H9 (cell line): ENCODE measurements around the gene FAM8A1. TPM values are rescaled to one million over a fixed set of nuclear protein-coding genes. Genes with fewer than 3 reads are reported as not detected.

Experiments
- DNase-seq: peaks from one replicate; pipeline ENCODE4 v3.0.0-alpha.2; 2017
- H2AFZ ChIP-seq: one replicate; pipeline ENCODE4 v1.6.1; 2013; ENCODE audit warnings: mild to moderate bottlenecking, low read length, control low read depth, moderate library complexity
- H2AK5ac ChIP-seq: 2 replicates; pipeline ENCODE4 v1.6.1; 2013; ENCODE audit warnings: low read length, control low read depth, mixed read lengths; ENCODE audit not compliant: insufficient read length
- H2BK120ac ChIP-seq: one replicate; pipeline ENCODE4 v1.6.1; 2013; ENCODE audit warnings: low read depth, mild to moderate bottlenecking, low read length, control low read depth, inconsistent platforms; ENCODE audit not compliant: poor library complexity, severe bottlenecking
- H2BK12ac ChIP-seq: 2 replicates; pipeline ENCODE4 v1.6.1; 2013; ENCODE audit warnings: low read length, control low read depth, mixed read lengths, low read depth; ENCODE audit not compliant: insufficient read length
- H2BK15ac ChIP-seq: 2 replicates; pipeline ENCODE4 v1.6.1; 2013; ENCODE audit warnings: low read depth, low read length, control low read depth
- H2BK20ac ChIP-seq: one replicate; pipeline ENCODE4 v1.6.1; 2013; ENCODE audit warnings: low read depth, mild to moderate bottlenecking, low read length, control low read depth, inconsistent platforms; ENCODE audit not compliant: poor library complexity, severe bottlenecking
- H2BK5ac ChIP-seq: 2 replicates; pipeline ENCODE4 v1.6.1; 2013; ENCODE audit warnings: low read length, control low read depth, mixed read lengths; ENCODE audit not compliant: insufficient read length
- H3K14ac ChIP-seq: 2 replicates; pipeline ENCODE4 v1.6.1; 2013; ENCODE audit warnings: low read length, control low read depth; ENCODE audit not compliant: insufficient read depth
- H3K18ac ChIP-seq: 2 replicates; pipeline ENCODE4 v1.6.1; 2013; ENCODE audit warnings: low read depth, mild to moderate bottlenecking, mixed read lengths, low read length, control low read depth; ENCODE audit not compliant: insufficient read length
- H3K23ac ChIP-seq: 2 replicates; pipeline ENCODE4 v1.6.1; 2013; ENCODE audit warnings: low read length, control low read depth, mixed read lengths, low read depth; ENCODE audit not compliant: insufficient read length
- H3K23me2 ChIP-seq: 2 replicates; pipeline ENCODE4 v1.6.1; 2013; ENCODE audit warnings: low read depth, mild to moderate bottlenecking, mixed read lengths, low read length, control low read depth; ENCODE audit not compliant: insufficient read length, poor library complexity, severe bottlenecking
- H3K27ac ChIP-seq: 2 replicates; pipeline ENCODE4 v1.5.1; 2013; ENCODE audit warnings: low read length, control low read depth, mixed read lengths, low read depth; ENCODE audit not compliant: insufficient read length
- H3K27me3 ChIP-seq: 2 replicates; pipeline ENCODE4 v1.6.1; 2013; ENCODE audit warnings: low read length, control low read depth, inconsistent platforms; ENCODE audit not compliant: insufficient read depth
- H3K4ac ChIP-seq: 2 replicates; pipeline ENCODE4 v1.6.1; 2013; ENCODE audit warnings: low read depth, mild to moderate bottlenecking, control low read depth, inconsistent platforms, low read length, moderate library complexity
- H3K4me1 ChIP-seq: 2 replicates; pipeline ENCODE4 v1.6.1; 2013; ENCODE audit warnings: low read length, control low read depth, inconsistent platforms; ENCODE audit not compliant: insufficient read depth
- H3K4me2 ChIP-seq: 2 replicates; pipeline ENCODE4 v1.6.1; 2013; ENCODE audit warnings: low read length, control low read depth, mixed read lengths; ENCODE audit not compliant: insufficient read length, insufficient read depth
- H3K56ac ChIP-seq: 2 replicates; pipeline ENCODE4 v1.6.1; 2013; ENCODE audit warnings: low read depth, mild to moderate bottlenecking, mixed read lengths, low read length, control low read depth; ENCODE audit not compliant: insufficient read length
- H3K79me1 ChIP-seq: 2 replicates; pipeline ENCODE4 v1.6.1; 2013; ENCODE audit warnings: low read depth, mild to moderate bottlenecking, moderate library complexity, low read length, control low read depth, inconsistent platforms; ENCODE audit not compliant: insufficient read depth, poor library complexity, severe bottlenecking
- H3K79me2 ChIP-seq: 2 replicates; pipeline ENCODE4 v1.6.1; 2013; ENCODE audit warnings: low read length, control low read depth, inconsistent platforms; ENCODE audit not compliant: insufficient read depth
- H3K9ac ChIP-seq: 2 replicates; pipeline ENCODE4 v1.6.1; 2013; ENCODE audit warnings: low read length, control low read depth, mixed read lengths; ENCODE audit not compliant: insufficient read length; ENCODE audit errors: extremely low read depth
- H3K9me3 ChIP-seq: one replicate; pipeline ENCODE4 v1.6.1; 2013; ENCODE audit warnings: low read depth, low read length, inconsistent platforms; ENCODE audit not compliant: control insufficient read depth
- H3T11ph ChIP-seq: one replicate; pipeline ENCODE4 v1.6.1; 2013; ENCODE audit warnings: mild to moderate bottlenecking, low read length, control low read depth, inconsistent platforms
- H4K20me1 ChIP-seq: one replicate; pipeline ENCODE4 v1.6.1; 2013; ENCODE audit not compliant: control insufficient read depth, insufficient read length, insufficient read depth
- H4K5ac ChIP-seq: 2 replicates; pipeline ENCODE4 v1.6.1; 2013; ENCODE audit warnings: low read depth, mild to moderate bottlenecking, mixed read lengths, low read length, control low read depth; ENCODE audit not compliant: insufficient read length
- H4K8ac ChIP-seq: replicated peaks from 2 replicates; pipeline ENCODE4 v1.6.1; 2013; ENCODE audit warnings: low read length, control low read depth, mixed read lengths, low read depth; ENCODE audit not compliant: insufficient read length
- H4K91ac ChIP-seq: 2 replicates; pipeline ENCODE4 v1.6.1; 2013; ENCODE audit warnings: low read depth, mild to moderate bottlenecking, moderate library complexity, mixed read lengths, low read length, control low read depth; ENCODE audit not compliant: insufficient read length
- H3K27ac Mint-ChIP-seq, 3 experiments: 2 replicates in 2 of 3; 3 replicates in 1 of 3; pipeline ENCODE4 v1.8.0; 2020 to 2021; ENCODE audit warnings: mixed read lengths in 3 of 3, mild to moderate bottlenecking in 1 of 3, moderate library complexity in 1 of 3
- H3K27me3 Mint-ChIP-seq: 2 replicates; pipeline ENCODE4 v1.8.0; 2021; ENCODE audit warnings: low read depth, mild to moderate bottlenecking, moderate library complexity, mixed read lengths
- H3K36me3 Mint-ChIP-seq, 3 experiments: 2 replicates in 2 of 3; 3 replicates in 1 of 3; pipeline ENCODE4 v1.8.0; 2020 to 2021; ENCODE audit warnings: low read depth in 3 of 3, mixed read lengths in 3 of 3; ENCODE audit not compliant: insufficient read depth in 1 of 3
- H3K4me1 Mint-ChIP-seq, 2 experiments: 2 replicates each; pipeline ENCODE4 v1.8.0; 2020; ENCODE audit warnings: mixed read lengths in 2 of 2
- H3K4me3 Mint-ChIP-seq, 2 experiments: 2 replicates in 1 of 2; 3 replicates in 1 of 2; pipeline ENCODE4 v1.8.0; 2020 to 2021; ENCODE audit warnings: mild to moderate bottlenecking in 2 of 2, mixed read lengths in 2 of 2, moderate library complexity in 1 of 2
- H3K9me3 Mint-ChIP-seq, 2 experiments: 2 replicates in 1 of 2; 3 replicates in 1 of 2; pipeline ENCODE4 v1.8.0; 2020; ENCODE audit warnings: mild to moderate bottlenecking in 2 of 2, mixed read lengths in 2 of 2, moderate library complexity in 1 of 2
- WGBS: extraction: QIAGEN DNeasy Blood & Tissue Kit; methylation state at CpG from one replicate; pipeline ENCODE4 v1.1.7; 2013; ENCODE audit warnings: missing lambda C conversion rate, low lambda C conversion rate, mixed read lengths; ENCODE audit not compliant: insufficient read length; ENCODE audit errors: extremely low coverage; 5-methylcytosine and 5-hydroxymethylcytosine counted together
- total RNA-seq: library from RNA; stranded (reverse); gene quantifications from 2 replicates; pipeline ENCODE4 v1.2.1, GENCODE V29; 2021
- TF ChIP-seq, protein P1 (sequence below): fragments of 200-600 bp; sonication (generic); conservative IDR thresholded peaks from 3 replicates; pipeline ENCODE4 v1.8.0; 2021; ENCODE audit warnings: antibody characterized with exemption, mild to moderate bottlenecking

Gene FAM8A1
- total RNA-seq, 1 experiment from 2014 or later, result 11.0 TPM

DNA sequence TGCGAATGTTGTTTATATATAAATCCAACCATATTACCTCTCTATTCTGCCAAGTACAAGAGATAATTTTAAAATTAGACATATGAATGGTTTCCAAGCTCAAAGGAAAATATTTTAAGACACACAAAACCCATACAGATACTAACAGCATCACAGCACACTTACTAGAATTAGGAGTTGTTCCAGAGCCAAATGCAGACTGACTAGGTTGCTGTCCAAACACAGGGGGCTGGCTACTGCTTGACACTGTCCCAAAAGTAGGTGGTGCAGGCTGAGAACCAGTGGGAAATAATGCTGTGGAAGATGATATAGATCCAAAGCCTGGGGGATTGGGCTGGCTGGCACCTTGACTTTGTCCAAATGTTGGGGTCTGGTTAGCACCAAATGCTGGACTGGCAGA is 24.3 kb downstream of the FAM8A1 start:
- Histone ChIP-seq H3K23ac (no peak overlapping the region), H3K18ac (no peak overlapping the region), H3K23me2 (no peaks in the 10 kb centered on the region), H3K4ac (no peak overlapping the region), H3K27me3 (no peaks in the 10 kb centered on the region), H3K56ac (no peak overlapping the region), H2AK5ac (no peak overlapping the region), H4K8ac (no peak overlapping the region), H3K4me2 (no peak overlapping the region), H2BK12ac (no peak overlapping the region), H2BK20ac (no peak overlapping the region), H4K91ac (no peak overlapping the region), H3K4me1 (no peaks in the 10 kb centered on the region), H3K14ac (no peak overlapping the region), H2BK15ac (no peak overlapping the region), H3T11ph (no peak overlapping the region), H2AFZ (no peak overlapping the region), H2BK5ac (no peak overlapping the region), H3K9ac (no peak overlapping the region), H2BK120ac (no peak overlapping the region), H4K20me1 (no peaks in the 10 kb centered on the region), H3K79me1 (no peaks in the 10 kb centered on the region), H4K5ac (no peak overlapping the region), H3K9me3 (no peaks in the 10 kb centered on the region), H3K27ac (no peak overlapping the region), H3K79me2 (no peaks in the 10 kb centered on the region; the same call in 1 of the 2 replicates)
- H3K4me1 Mint-ChIP-seq, result no peaks in the 10 kb centered on the region
- no CpG with 5 or more reads among the region's 1 CpG for WGBS
- no peak overlapping the region for H3K27ac Mint-ChIP-seq
- TF ChIP-seq, protein P1, sequence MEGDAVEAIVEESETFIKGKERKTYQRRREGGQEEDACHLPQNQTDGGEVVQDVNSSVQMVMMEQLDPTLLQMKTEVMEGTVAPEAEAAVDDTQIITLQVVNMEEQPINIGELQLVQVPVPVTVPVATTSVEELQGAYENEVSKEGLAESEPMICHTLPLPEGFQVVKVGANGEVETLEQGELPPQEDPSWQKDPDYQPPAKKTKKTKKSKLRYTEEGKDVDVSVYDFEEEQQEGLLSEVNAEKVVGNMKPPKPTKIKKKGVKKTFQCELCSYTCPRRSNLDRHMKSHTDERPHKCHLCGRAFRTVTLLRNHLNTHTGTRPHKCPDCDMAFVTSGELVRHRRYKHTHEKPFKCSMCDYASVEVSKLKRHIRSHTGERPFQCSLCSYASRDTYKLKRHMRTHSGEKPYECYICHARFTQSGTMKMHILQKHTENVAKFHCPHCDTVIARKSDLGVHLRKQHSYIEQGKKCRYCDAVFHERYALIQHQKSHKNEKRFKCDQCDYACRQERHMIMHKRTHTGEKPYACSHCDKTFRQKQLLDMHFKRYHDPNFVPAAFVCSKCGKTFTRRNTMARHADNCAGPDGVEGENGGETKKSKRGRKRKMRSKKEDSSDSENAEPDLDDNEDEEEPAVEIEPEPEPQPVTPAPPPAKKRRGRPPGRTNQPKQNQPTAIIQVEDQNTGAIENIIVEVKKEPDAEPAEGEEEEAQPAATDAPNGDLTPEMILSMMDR, result no peak
- H3K9me3 Mint-ChIP-seq, result no peaks in the 10 kb centered on the region
- H3K36me3 Mint-ChIP-seq, result peaks cover 36 to 83% (median 73%) of the 10 kb centered on the region in 3 experiments; a peak in 6 of 7 replicates
- H3K27me3 Mint-ChIP-seq, result no peaks in the 10 kb centered on the region
- DNase-seq, result no peak
- H3K4me3 Mint-ChIP-seq, result no peak overlapping the region
